ENCODE measurements around the gene ZMYND8. TPM values are rescaled to one million over a fixed set of nuclear protein-coding genes. Genes with fewer than 3 reads are reported as not detected.
"Not testable (repeated sequence)": the region's sequence is repeated elsewhere in the genome, so short reads cannot be mapped to it uniquely, and the experiment has no call there.

Gene ZMYND8
- total RNA-seq, 1 experiment from 2014 or later = 107 TPM

DNA sequence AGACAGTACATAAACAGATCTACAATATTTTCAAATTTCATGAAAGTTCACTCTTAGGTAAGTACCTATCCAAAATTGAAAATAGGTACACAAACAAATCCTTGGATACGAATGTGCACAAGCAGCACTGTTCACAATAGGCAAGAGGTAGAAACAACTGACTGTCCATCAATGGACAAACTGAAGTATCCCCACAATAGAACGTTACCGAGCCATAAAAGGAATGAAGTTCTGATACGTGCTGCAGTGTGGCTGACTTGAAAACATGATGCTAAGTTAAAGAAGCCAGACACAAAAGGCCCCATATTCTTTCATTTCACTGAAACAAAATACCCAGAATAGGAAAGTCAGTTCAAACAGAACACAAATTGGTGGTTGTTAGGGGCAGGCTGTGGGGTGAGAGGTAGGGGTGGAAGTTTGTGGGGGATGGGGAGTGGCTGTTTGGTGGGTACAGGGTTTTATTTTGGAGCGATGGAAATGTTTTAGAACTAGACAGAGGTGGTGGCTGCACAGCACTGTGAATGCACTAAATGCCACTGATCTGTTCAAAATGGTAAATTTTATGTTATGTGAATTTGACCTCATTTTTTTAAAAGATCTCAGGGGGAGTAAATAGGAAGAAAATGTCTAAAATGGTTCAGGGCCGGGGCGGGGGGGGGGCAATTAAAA is 89.5 kb downstream of the ZMYND8 start:
- H3K27me3 ChIP-seq (ENCODE audit: insufficient read depth, low read depth) = no peaks in the 10 kb centered on the region
- no peak overlapping the region for H3K4me3 ChIP-seq
- TF ChIP-seq EZH2 (IDR thresholded peaks at IDR 0.05; ENCODE audit: low read depth) = no peak
- TF ChIP-seq, protein P1, sequence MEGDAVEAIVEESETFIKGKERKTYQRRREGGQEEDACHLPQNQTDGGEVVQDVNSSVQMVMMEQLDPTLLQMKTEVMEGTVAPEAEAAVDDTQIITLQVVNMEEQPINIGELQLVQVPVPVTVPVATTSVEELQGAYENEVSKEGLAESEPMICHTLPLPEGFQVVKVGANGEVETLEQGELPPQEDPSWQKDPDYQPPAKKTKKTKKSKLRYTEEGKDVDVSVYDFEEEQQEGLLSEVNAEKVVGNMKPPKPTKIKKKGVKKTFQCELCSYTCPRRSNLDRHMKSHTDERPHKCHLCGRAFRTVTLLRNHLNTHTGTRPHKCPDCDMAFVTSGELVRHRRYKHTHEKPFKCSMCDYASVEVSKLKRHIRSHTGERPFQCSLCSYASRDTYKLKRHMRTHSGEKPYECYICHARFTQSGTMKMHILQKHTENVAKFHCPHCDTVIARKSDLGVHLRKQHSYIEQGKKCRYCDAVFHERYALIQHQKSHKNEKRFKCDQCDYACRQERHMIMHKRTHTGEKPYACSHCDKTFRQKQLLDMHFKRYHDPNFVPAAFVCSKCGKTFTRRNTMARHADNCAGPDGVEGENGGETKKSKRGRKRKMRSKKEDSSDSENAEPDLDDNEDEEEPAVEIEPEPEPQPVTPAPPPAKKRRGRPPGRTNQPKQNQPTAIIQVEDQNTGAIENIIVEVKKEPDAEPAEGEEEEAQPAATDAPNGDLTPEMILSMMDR (conservative IDR thresholded peaks at IDR 0.05) = no peak
- DNase-seq = no peak
- peaks cover 42% of the 10 kb centered on the region; the same call in 1 of the 2 replicates for H3F3A ChIP-seq (ENCODE audit: insufficient read depth, low read depth)
- H3K36me3 ChIP-seq (ENCODE audit: low read depth) = peaks cover 54% of the 10 kb centered on the region
- no peaks in the 10 kb centered on the region for H3K9me3 ChIP-seq (ENCODE audit: insufficient read depth, low read depth)
- no peak overlapping the region for H3K4me2 ChIP-seq
- H3K27ac ChIP-seq = no peak overlapping the region
- intact Hi-C loops (cut with micrococcal nuclease; ENCODE audit: unreplicated experiment) = no loop called here
- H4K20me1 ChIP-seq (ENCODE audit: insufficient read depth) = peaks cover 52% of the 10 kb centered on the region
- CTCF ChIA-PET = no interaction called here
- H2AFZ ChIP-seq = no peak overlapping the region
- H3K79me2 ChIP-seq (ENCODE audit: low read depth) = peaks cover 77% of the 10 kb centered on the region
- no TSS peak for BruUV-seq (replicated peaks)
- H3K4me1 ChIP-seq (replicated peaks; ENCODE audit: insufficient read depth) = no peaks in the 10 kb centered on the region
- H3K9me2 ChIP-seq (ENCODE audit: insufficient read depth) = no peaks in the 10 kb centered on the region
- POLR2A ChIA-PET (ENCODE audit: unreplicated experiment) = no interaction called here

DNA sequence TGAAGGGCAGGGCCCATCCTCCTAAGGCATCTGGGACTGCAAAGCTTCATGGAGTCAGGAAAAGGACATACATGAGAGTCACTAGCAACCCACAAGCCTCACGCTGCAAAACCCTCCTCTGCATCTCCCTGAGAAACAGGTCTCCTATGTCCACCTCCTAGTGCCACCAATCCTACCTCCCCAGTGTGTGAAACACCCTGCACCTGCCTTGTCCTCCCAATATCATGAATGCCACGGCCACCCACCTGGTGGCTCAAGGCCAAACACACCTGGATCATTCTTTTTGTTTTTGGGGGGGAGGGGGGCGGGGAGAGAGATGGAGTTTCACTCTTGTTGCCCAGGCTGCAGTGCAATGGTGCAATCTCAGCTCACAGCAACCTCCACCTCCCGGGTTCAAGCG is 90.5 kb downstream of the ZMYND8 start:
- no TSS peak for BruUV-seq (replicated peaks)
- Histone ChIP-seq H3K9me3 (ENCODE audit: insufficient read depth, low read depth) (no peaks in the 10 kb centered on the region), H3K36me3 (ENCODE audit: low read depth) (peaks cover 53% of the 10 kb centered on the region), H3K4me2 (no peak overlapping the region), H3F3A (ENCODE audit: insufficient read depth, low read depth) (peaks cover 40% of the 10 kb centered on the region; the same call in 1 of the 2 replicates), H2AFZ (no peak overlapping the region), H3K79me2 (ENCODE audit: low read depth) (peaks cover 71% of the 10 kb centered on the region), H3K4me3 (no peak overlapping the region), H3K27me3 (ENCODE audit: insufficient read depth, low read depth) (no peaks in the 10 kb centered on the region), H3K27ac (no peak overlapping the region), H3K9me2 (ENCODE audit: insufficient read depth) (no peaks in the 10 kb centered on the region), H4K20me1 (ENCODE audit: insufficient read depth) (peaks cover 52% of the 10 kb centered on the region), H3K4me1 (replicated peaks; ENCODE audit: insufficient read depth) (no peaks in the 10 kb centered on the region)
- intact Hi-C loops (cut with micrococcal nuclease; ENCODE audit: unreplicated experiment) = no loop called here
- TF ChIP-seq, protein P1 (conservative IDR thresholded peaks at IDR 0.05) = no peak
- TF ChIP-seq EZH2 (IDR thresholded peaks at IDR 0.05; ENCODE audit: low read depth) = no peak
- no peak for DNase-seq
- POLR2A ChIA-PET (ENCODE audit: unreplicated experiment) = interaction anchor here (0.7 kb wide), 1 partner anchor 31 kb away, joined by 3 read pairs; no protein-coding TSS in a partner anchor
- CTCF ChIA-PET = no interaction called here

DNA sequence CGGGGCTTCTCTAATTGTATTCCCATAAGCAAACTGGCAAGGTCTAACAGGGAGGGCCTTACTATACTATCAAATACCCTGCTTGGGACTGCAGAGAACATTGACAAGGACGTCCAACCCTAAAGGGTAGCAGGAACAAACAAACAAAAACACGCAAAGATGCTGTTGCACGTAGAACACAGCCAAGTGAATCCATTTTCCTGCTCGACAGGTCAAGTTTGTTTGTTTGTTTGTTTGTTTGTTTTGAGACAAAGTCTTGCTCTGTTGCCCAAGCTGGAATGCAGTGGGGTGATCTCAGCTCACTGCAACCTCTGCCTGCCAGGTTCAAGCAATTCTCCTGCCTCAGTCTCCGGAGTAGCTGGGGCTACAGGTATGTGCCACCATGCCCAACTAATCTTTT is 91.3 kb downstream of the ZMYND8 start:
- Histone ChIP-seq H3K4me3 (no peak overlapping the region), H4K20me1 (ENCODE audit: insufficient read depth) (peaks cover 60% of the 10 kb centered on the region), H3K27ac (no peak overlapping the region), H3K36me3 (ENCODE audit: low read depth) (peaks cover 61% of the 10 kb centered on the region), H3K9me2 (ENCODE audit: insufficient read depth) (no peaks in the 10 kb centered on the region), H3K27me3 (ENCODE audit: insufficient read depth, low read depth) (no peaks in the 10 kb centered on the region), H3F3A (ENCODE audit: insufficient read depth, low read depth) (peaks cover 48% of the 10 kb centered on the region; the same call in 1 of the 2 replicates), H3K4me1 (replicated peaks; ENCODE audit: insufficient read depth) (no peaks in the 10 kb centered on the region), H3K9me3 (ENCODE audit: insufficient read depth, low read depth) (no peaks in the 10 kb centered on the region), H3K4me2 (no peak overlapping the region), H3K79me2 (ENCODE audit: low read depth) (peaks cover 72% of the 10 kb centered on the region), H2AFZ (no peak overlapping the region)
- BruUV-seq (replicated peaks) = no TSS peak
- ChIA-PET POLR2A (ENCODE audit: unreplicated experiment) (no interaction called here), CTCF (no interaction called here)
- TF ChIP-seq, protein P1 (conservative IDR thresholded peaks at IDR 0.05) = no peak
- TF ChIP-seq EZH2 (IDR thresholded peaks at IDR 0.05; ENCODE audit: low read depth) = no peak
- intact Hi-C loops (cut with micrococcal nuclease; ENCODE audit: unreplicated experiment) = no loop called here
- no peak for DNase-seq

DNA sequence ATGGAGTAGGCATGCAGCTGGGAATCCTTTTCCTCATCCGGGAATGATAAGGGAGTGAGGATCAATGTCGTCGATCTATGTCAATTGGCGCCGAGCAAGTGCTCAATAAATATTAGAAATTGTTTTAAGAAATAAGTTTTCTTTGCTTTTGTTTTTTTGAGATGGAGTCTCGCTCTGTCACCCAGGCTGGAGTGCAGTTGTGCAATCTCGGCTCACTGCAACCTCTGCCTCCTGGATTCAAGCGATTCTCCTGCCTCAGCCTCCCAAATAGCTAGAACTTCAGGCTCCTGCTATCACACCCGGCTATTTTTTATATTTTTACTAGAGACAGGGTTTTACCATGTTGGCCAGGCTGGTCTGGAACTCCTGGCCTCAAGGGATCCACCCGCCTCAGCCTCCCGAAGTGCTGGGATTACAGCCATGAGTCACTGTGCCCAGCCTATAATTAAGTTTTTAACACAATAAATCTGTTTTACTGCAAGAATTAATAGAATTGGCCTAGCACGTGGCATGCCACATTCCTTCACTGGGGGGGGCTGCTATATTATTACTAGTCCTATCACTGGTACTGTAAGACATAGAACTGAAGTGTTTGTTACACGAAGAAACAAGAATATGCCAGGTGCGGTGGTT is 92.2 kb downstream of the ZMYND8 start:
- intact Hi-C loops (cut with micrococcal nuclease; ENCODE audit: unreplicated experiment); H3K9me3 ChIP-seq (ENCODE audit: insufficient read depth, low read depth); DNase-seq; H3K27ac ChIP-seq; CTCF ChIA-PET; H3K4me3 ChIP-seq; BruUV-seq (replicated peaks); H3K4me2 ChIP-seq; H3K4me1 ChIP-seq (replicated peaks; ENCODE audit: insufficient read depth); POLR2A ChIA-PET (ENCODE audit: unreplicated experiment); H3K9me2 ChIP-seq (ENCODE audit: insufficient read depth); H3K27me3 ChIP-seq (ENCODE audit: insufficient read depth, low read depth); H2AFZ ChIP-seq: not testable (repeated sequence)
- Histone ChIP-seq H4K20me1 (ENCODE audit: insufficient read depth) (peaks cover 52% of the 10 kb centered on the region), H3K79me2 (ENCODE audit: low read depth) (peaks cover 71% of the 10 kb centered on the region), H3F3A (ENCODE audit: insufficient read depth, low read depth) (peaks cover 49% of the 10 kb centered on the region; the same call in 1 of the 2 replicates), H3K36me3 (ENCODE audit: low read depth) (peaks cover 60% of the 10 kb centered on the region)
